Sigmoid colon (tissue), 4 donors: ENCODE measurements around the gene GK2.

Source experiments
- CTCF ChIP-seq, 4 experiments: fragments of 450-650 bp in 3 of 4; fragments of 200-600 bp in 1 of 4; IDR thresholded peaks; one replicate each; pipeline ENCODE4 v1.5.1; 2016 to 2019; ENCODE audit warnings: antibody characterized with exemption in 4 of 4, mild to moderate bottlenecking in 3 of 4, moderate library complexity in 2 of 4
- EP300 ChIP-seq, 4 donors: sonication (generic); formaldehyde crosslinking; IDR thresholded peaks; one replicate each; pipeline ENCODE4 v1.6.1; 2017; ENCODE audit warnings: antibody characterized with exemption in 4 of 4
- POLR2A ChIP-seq, 2 donors: fragments of 450-650 bp; IDR thresholded peaks; one replicate each; pipeline ENCODE4 v1.6.1; 2016; ENCODE audit warnings: antibody characterized with exemption in 2 of 2, mild to moderate bottlenecking in 2 of 2, moderate library complexity in 2 of 2
- POLR2AphosphoS5 ChIP-seq, 4 donors: sonication (generic); formaldehyde crosslinking; IDR thresholded peaks; one replicate each; pipeline ENCODE4 v1.6.1; 2017; ENCODE audit warnings: antibody characterized with exemption in 4 of 4

DNA sequence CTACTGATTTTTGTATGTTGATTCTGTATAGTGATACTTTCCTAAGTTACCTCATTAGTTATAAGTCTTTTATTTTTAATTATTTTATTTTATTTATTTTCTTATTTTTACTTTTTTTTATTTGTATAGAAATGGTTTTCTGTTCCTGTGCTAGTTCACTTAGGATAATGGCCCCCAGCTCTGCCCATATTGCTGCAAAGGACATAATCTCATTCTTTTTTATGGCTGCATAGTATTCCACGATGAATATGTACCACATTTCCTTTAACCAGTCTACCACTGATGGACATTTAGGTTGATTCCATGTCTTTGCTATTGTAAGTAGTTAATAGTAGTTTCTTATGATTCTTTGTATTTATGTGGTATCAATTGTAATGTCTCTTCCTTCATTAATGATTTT is 31.5 kb upstream of the GK2 start:
- no peak for TF ChIP-seq EP300 (IDR thresholded peaks at IDR 0.05)
- TF ChIP-seq CTCF (IDR thresholded peaks at IDR 0.05) = no peak
- no peak for TF ChIP-seq POLR2AphosphoS5 (IDR thresholded peaks at IDR 0.05)
- no peak for TF ChIP-seq POLR2A (IDR thresholded peaks at IDR 0.05)
